ENCODE results near the gene SLC25A44. TPM values are rescaled to one million over a fixed set of nuclear protein-coding genes. Genes with fewer than 3 reads are reported as not detected.
"Not testable (repeated sequence)": the region's sequence is repeated elsewhere in the genome, so short reads cannot be mapped to it uniquely, and the experiment has no call there.

The SLC25A44 gene
- polyA plus RNA-seq, 1 donor: 35.4 TPM

GRCh38 chr1:156182010-156182779, 11.7 kb upstream of the SLC25A44 start:
- no CpG with 5 or more reads among the region's 12 CpGs for WGBS (ENCODE audit: insufficient coverage, low lambda C conversion rate)
- not testable (repeated sequence) for H3K9me3 ChIP-seq (ENCODE audit: control insufficient read depth, low read depth, low read length); H3K4me3 ChIP-seq (ENCODE audit: low read length); H3K27me3 ChIP-seq (ENCODE audit: control insufficient read depth, insufficient read depth, low read length); H3K36me3 ChIP-seq (ENCODE audit: control insufficient read depth, insufficient read depth, low read length)
- H3K4me1 ChIP-seq (ENCODE audit: control insufficient read depth, insufficient read depth, low read length): peaks cover 43% of the 10 kb centered on the region
- peak in 1 of 2 donors; percentile 68 for DNase-seq
- peak overlapping the region; percentile 87 for H3K27ac ChIP-seq (ENCODE audit: low read length)

DNA sequence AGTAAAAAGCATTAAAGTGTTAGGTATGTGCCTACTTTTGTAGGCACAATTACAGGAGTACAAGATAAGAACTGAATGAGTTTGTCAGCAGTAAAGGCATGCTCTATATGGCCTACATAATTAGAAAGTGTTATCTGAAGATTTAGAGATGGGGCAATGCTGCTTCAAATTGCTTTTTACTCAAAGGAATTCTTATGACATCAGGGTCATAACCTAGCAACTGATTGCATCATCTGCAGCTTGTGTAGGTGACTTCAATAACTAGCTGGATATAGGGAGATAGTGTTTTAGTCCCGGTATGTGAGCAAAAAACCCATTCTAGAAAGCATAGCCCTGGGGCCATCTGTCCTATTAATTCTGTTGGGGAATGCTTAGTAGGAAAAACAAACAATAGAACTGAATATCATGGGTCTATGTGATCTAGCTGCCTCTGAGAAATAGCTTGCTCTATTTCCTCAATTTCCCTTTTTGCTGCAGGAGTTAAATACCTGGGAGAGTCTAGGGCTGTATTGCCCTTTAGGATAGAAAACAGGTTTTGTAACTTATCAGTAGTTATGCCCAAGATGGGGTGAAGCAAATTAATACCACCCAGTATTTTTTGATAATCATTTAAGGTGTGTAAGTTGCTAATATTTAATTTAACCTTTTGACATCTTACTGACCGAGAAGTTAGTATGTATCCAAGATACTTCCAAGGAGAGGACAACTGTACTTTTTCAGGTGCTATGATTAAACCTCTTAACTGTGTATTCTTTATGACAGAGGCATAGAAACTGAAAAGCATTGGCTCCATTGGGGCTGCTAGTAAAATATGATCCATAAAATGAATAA, 7.3 kb upstream of the SLC25A44 start:
- H3K4me3 ChIP-seq (ENCODE audit: low read length); H3K27me3 ChIP-seq (ENCODE audit: control insufficient read depth, insufficient read depth, low read length); H3K36me3 ChIP-seq (ENCODE audit: control insufficient read depth, insufficient read depth, low read length): not testable (repeated sequence)
- peaks cover 24% of the 10 kb centered on the region for H3K9me3 ChIP-seq (ENCODE audit: control insufficient read depth, low read depth, low read length)
- DNase-seq: peak; percentile 64 to 81
- WGBS (ENCODE audit: insufficient coverage, low lambda C conversion rate): no CpG with 5 or more reads among the region's 2 CpGs
- H3K27ac ChIP-seq (ENCODE audit: low read length): peak overlapping the region; percentile 87
- H3K4me1 ChIP-seq (ENCODE audit: control insufficient read depth, insufficient read depth, low read length): peaks cover 29% of the 10 kb centered on the region

DNA sequence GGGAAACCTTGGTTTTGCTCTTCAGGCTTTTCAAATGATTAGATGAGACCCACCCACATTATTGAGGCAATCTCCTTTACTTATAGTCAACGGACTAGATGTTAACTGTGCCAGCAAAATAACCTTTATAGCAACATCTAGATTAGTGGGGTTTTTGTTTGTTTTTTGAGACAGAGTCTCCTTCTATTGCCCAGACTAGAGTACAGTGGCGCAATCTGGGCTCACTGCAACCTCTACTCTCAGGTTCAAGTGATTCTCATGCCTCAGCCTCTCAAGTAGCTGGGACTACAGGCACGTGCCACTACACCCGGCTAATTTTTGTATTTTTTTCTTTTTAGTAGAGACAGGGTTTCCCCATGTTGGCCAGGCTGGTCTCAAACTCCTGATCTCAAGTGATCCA, 3.6 kb upstream of the SLC25A44 start:
- H3K27me3 ChIP-seq (ENCODE audit: control insufficient read depth, insufficient read depth, low read length); H3K4me3 ChIP-seq (ENCODE audit: low read length); H3K36me3 ChIP-seq (ENCODE audit: control insufficient read depth, insufficient read depth, low read length): not testable (repeated sequence)
- Histone ChIP-seq H3K9me3 (ENCODE audit: control insufficient read depth, low read depth, low read length) (peaks cover 24% of the 10 kb centered on the region), H3K4me1 (ENCODE audit: control insufficient read depth, insufficient read depth, low read length) (peaks cover 14% of the 10 kb centered on the region), H3K27ac (ENCODE audit: low read length) (peak overlapping the region; percentile 57)
- peak; percentile 47 to 61 for DNase-seq
- no CpG with 5 or more reads among the region's 4 CpGs for WGBS (ENCODE audit: insufficient coverage, low lambda C conversion rate)

DNA sequence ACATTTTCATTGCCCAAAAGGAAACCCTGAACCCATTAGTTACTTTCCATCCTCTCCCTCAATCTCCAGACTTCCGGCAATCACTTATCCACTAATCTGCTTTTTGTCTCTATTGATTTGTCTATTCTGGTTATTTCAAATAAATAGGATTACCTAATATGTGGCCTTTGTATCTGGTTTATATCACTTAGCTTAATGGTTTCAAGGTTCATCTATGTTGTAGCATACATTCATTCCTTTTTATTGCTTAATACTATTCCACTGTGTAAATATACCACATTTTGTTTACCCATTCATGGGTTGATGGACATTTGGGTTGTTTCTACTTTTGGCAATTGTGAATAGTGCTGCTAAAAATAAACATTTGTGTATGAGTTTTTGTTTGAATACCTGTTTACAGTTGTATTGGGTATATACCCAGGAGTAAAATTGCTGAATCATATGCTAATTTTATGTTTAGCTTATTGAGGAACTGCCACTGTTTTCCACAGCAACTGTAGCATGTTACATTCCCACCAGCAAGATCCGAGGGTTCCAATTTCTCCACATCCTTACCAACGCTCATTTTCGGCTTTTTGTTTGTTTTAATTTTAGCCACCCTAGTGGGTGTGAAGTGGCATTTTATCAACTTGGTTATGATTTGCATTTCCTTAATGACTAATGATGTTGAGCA, 2.5 kb upstream of the SLC25A44 start:
- Histone ChIP-seq H3K27me3 (ENCODE audit: control insufficient read depth, insufficient read depth, low read length) (no peaks in the 10 kb centered on the region), H3K27ac (ENCODE audit: low read length) (peak overlapping the region; percentile 57), H3K36me3 (ENCODE audit: control insufficient read depth, insufficient read depth, low read length) (peaks cover 8% of the 10 kb centered on the region), H3K4me1 (ENCODE audit: control insufficient read depth, insufficient read depth, low read length) (peaks cover 19% of the 10 kb centered on the region), H3K9me3 (ENCODE audit: control insufficient read depth, low read depth, low read length) (peaks cover 24% of the 10 kb centered on the region), H3K4me3 (ENCODE audit: low read length) (no peak overlapping the region)
- no CpG with 5 or more reads among the region's 4 CpGs for WGBS (ENCODE audit: insufficient coverage, low lambda C conversion rate)
- DNase-seq: peak in 1 of 2 donors; percentile 58

DNA sequence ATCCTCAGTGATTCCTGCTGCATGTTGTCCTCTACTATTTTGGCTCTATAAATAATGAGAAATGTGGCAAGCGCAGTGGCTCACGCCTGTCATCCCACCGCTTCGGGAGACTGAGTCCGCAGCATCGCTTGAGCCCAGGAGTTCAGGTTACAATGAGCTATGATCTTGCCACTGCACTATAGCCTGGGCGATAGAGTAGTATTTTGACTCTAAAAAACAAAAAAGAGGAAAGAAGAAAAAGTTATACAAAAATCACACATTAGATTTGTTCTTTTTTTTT, 756 bp upstream of the SLC25A44 start:
- Histone ChIP-seq H3K4me1 (ENCODE audit: control insufficient read depth, insufficient read depth, low read length) (peaks cover 33% of the 10 kb centered on the region), H3K4me3 (ENCODE audit: low read length) (peak overlapping the region; percentile 87), H3K36me3 (ENCODE audit: control insufficient read depth, insufficient read depth, low read length) (peaks cover 9% of the 10 kb centered on the region), H3K27ac (ENCODE audit: low read length) (peak overlapping the region; percentile 80), H3K27me3 (ENCODE audit: control insufficient read depth, insufficient read depth, low read length) (no peaks in the 10 kb centered on the region), H3K9me3 (ENCODE audit: control insufficient read depth, low read depth, low read length) (peaks cover 13% of the 10 kb centered on the region)
- WGBS (ENCODE audit: insufficient coverage, low lambda C conversion rate): no CpG with 5 or more reads among the region's 7 CpGs
- no peak for DNase-seq

GRCh38 chr1:156194300-156194652, 372 bp downstream of the SLC25A44 start:
- Histone ChIP-seq H3K36me3 (ENCODE audit: control insufficient read depth, insufficient read depth, low read length) (peaks cover 9% of the 10 kb centered on the region), H3K4me1 (ENCODE audit: control insufficient read depth, insufficient read depth, low read length) (peaks cover 40% of the 10 kb centered on the region), H3K27me3 (ENCODE audit: control insufficient read depth, insufficient read depth, low read length) (no peaks in the 10 kb centered on the region), H3K9me3 (ENCODE audit: control insufficient read depth, low read depth, low read length) (peaks cover 3% of the 10 kb centered on the region), H3K4me3 (ENCODE audit: low read length) (peak overlapping the region; percentile 87), H3K27ac (ENCODE audit: low read length) (peak overlapping the region; percentile 31)
- DNase-seq: no peak
- no CpG with 5 or more reads among the region's 14 CpGs for WGBS (ENCODE audit: insufficient coverage, low lambda C conversion rate)

DNA sequence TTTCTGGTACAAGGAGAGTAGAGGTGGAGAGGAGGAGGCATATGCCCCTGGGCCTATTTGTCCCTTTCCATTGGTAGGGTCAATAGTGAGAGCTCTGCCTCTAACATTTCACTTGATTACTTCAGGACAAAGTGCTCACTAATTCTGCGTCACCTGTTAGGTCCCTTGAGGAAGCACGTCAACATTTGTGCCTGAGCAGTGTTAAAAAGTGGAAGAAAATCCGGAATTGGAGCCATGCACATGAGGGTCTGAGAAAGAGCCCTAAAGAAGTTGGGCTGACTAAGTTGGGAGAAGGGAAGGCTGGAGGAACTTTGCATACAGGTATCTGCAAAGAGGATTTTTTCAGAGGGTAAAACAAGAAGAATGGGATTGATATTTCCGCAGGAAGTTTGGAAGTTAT, 1.9 kb downstream of the SLC25A44 start:
- H3K9me3 ChIP-seq (ENCODE audit: control insufficient read depth, low read depth, low read length): no peaks in the 10 kb centered on the region
- H3K36me3 ChIP-seq (ENCODE audit: control insufficient read depth, insufficient read depth, low read length): peaks cover 19% of the 10 kb centered on the region
- peaks cover 42% of the 10 kb centered on the region for H3K4me1 ChIP-seq (ENCODE audit: control insufficient read depth, insufficient read depth, low read length)
- no peak overlapping the region for H3K27ac ChIP-seq (ENCODE audit: low read length)
- WGBS (ENCODE audit: insufficient coverage, low lambda C conversion rate): 100% methylated on average over 1 of the region's 4 CpGs
- no peaks in the 10 kb centered on the region for H3K27me3 ChIP-seq (ENCODE audit: control insufficient read depth, insufficient read depth, low read length)
- DNase-seq: peak in 1 of 2 donors; percentile 41
- no peak overlapping the region for H3K4me3 ChIP-seq (ENCODE audit: low read length)

DNA sequence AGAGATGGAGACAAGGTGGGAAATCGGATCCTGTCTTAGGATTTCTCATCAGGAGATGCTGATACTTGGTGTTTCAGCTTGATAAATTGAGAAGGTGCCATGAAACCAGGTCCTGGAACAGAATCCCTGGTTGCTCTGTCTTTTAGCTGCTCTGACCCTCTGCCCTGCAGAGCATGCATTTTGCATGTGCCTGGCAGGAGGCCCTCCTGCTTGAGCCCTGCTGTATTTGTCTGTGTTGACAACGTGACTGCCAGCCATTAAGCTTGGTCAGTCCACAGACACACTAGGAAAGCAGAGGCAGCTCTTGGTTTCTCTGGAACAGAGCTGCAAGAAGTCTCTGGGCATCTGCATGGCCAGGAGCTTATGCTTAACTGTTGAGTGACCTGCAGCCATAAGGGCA, 2.5 kb downstream of the SLC25A44 start:
- Histone ChIP-seq H3K27ac (ENCODE audit: low read length) (peak overlapping the region; percentile 19), H3K4me1 (ENCODE audit: control insufficient read depth, insufficient read depth, low read length) (peaks cover 46% of the 10 kb centered on the region), H3K27me3 (ENCODE audit: control insufficient read depth, insufficient read depth, low read length) (no peaks in the 10 kb centered on the region), H3K4me3 (ENCODE audit: low read length) (no peak overlapping the region), H3K36me3 (ENCODE audit: control insufficient read depth, insufficient read depth, low read length) (peaks cover 22% of the 10 kb centered on the region), H3K9me3 (ENCODE audit: control insufficient read depth, low read depth, low read length) (no peaks in the 10 kb centered on the region)
- WGBS (ENCODE audit: insufficient coverage, low lambda C conversion rate): no CpG with 5 or more reads among the region's 2 CpGs
- no peak for DNase-seq

DNA sequence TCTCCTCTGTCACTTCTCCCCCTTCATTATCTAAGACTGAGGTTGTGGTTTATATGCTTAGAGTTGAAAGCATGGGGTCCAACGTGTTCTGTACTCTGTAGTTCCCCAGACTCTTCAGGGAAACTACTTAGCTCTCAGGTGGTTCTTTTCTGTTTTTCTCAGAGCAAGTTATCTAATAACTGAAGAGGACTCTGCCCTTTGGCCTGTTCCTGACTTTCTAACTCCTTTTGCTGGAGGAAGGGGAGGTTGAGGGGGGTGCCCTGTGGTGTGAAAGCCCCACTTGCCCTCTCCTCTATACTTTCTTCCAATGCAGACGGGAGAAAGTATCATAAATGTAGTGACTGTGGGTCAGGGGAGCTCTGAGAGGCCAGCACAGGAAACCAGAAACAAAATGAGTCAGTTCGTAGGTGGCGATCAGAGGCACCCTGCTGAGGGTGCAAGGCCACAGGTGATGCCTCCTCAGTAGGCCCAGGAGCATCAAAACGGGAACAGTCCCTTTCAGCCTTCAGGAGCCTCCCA, 5.0 kb downstream of the SLC25A44 start:
- H3K36me3 ChIP-seq (ENCODE audit: control insufficient read depth, insufficient read depth, low read length): peaks cover 36% of the 10 kb centered on the region
- no peaks in the 10 kb centered on the region for H3K27me3 ChIP-seq (ENCODE audit: control insufficient read depth, insufficient read depth, low read length)
- H3K4me1 ChIP-seq (ENCODE audit: control insufficient read depth, insufficient read depth, low read length): peaks cover 47% of the 10 kb centered on the region
- DNase-seq: peak; percentile 59 to 86
- H3K9me3 ChIP-seq (ENCODE audit: control insufficient read depth, low read depth, low read length): no peaks in the 10 kb centered on the region
- WGBS (ENCODE audit: insufficient coverage, low lambda C conversion rate): no CpG with 5 or more reads among the region's 5 CpGs
- peak overlapping the region; percentile 94 for H3K27ac ChIP-seq (ENCODE audit: low read length)
- peak overlapping the region; percentile 12 for H3K4me3 ChIP-seq (ENCODE audit: low read length)

- WGBS (ENCODE audit: insufficient coverage, low lambda C conversion rate): 100% methylated on average over 1 of the region's 8 CpGs
- no peak overlapping the region for H3K4me3 ChIP-seq (ENCODE audit: low read length)
- H3K4me1 ChIP-seq (ENCODE audit: control insufficient read depth, insufficient read depth, low read length): peaks cover 47% of the 10 kb centered on the region
- H3K27ac ChIP-seq (ENCODE audit: low read length): no peak overlapping the region
- DNase-seq: no peak
- H3K27me3 ChIP-seq (ENCODE audit: control insufficient read depth, insufficient read depth, low read length): no peaks in the 10 kb centered on the region
- H3K9me3 ChIP-seq (ENCODE audit: control insufficient read depth, low read depth, low read length): no peaks in the 10 kb centered on the region
- peaks cover 40% of the 10 kb centered on the region for H3K36me3 ChIP-seq (ENCODE audit: control insufficient read depth, insufficient read depth, low read length)
Measured at GRCh38 chr1:156200044-156200443, 6.1 kb downstream of the SLC25A44 start.

All from large intestine (tissue), 3 donors.